ENCODE measurements around the gene GOLGA6C.
A peak's percentile ranks its signal among the peaks of the same experiment; 100 is the strongest.
"Not testable (repeated sequence)": the region's sequence is repeated elsewhere in the genome, so short reads cannot be mapped to it uniquely, and the experiment has no call there.

Gene GOLGA6C

DNA sequence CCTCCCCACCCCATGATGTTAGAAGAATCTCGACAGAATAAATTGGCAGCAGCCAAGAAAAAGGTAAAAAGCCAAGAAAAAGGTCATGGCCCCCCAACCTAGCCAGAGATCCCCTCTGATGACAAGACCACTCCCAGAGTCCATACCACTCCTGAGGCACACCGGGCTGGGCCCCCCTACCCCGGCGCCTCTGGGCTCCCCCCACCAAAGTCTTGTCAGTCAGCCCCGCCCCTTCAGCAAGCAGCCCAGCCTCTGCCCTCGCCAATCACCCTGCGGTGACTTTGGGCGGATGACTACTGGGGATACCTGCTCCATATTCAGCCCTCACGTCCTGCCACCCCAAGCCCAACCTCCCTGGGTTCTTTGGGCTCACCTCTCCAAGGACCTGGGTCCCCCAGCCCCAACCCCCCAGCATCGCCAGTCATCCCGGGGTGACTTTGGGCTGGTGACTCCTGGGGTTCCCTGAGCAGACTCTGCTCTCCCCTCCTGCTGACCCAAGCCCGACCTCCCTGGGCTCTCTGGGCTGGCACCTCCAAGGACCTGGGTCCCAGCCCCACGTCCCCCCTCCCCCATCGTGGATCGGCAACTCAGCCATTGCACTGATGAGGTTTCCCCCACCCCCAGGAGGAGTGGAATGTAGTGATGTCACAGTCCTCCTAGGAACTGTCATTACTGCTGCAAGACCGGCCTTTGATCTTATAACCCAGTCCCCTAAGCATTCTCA, 648 bp downstream of the GOLGA6C start:
- not testable (repeated sequence) for DNase-seq (ENCODE audit: low read depth)

DNA sequence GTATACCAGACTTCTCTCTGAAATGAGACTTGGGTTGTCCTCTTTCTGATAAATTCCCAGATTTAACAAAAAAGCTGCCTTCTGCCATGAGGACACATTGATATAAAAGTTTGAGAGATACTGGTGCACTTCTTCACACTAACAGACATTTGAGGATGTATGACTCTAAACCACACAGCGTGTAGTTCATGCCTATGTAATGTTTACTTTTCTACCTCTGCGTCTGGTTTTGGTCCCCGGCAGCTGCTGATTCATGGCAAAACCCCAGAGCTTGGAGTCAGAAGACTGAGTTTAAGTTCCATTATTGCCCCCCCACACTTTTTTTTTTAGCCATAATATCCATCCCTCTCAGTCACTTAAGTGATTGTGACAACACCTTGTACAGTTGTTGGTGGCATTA, 1.7 kb downstream of the GOLGA6C start:
- not testable (repeated sequence) for DNase-seq (ENCODE audit: low read depth)

DNA sequence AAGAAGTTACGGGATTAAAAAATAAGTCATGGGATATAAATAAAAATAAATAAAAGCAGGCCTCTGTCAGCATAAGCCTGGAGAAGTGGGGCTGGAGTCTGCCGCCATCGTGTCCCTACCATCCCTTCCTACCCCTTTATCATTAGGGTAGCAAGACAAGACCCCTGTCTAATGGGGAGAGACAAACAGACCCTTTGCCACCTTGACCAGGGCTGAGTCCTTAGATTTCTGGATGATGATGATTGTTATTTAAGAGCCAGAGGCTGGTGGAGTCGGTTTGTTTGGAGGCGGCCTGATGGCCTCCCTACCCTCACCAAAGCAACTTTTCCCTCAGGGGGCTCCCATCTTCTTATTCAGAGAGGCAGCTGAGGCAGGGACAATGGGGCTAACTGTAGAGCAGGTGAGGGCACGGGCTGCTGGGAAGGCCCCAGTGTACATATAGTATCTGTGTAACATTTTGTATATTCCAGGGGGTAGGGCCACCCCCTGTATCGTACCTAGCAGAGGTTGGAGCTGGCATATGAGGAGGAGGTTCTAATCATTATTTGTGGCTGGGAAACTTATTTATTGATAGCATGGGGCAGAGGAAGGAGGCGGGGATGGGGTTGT, 15.7 kb downstream of the GOLGA6C start:
- not testable (repeated sequence) for DNase-seq (ENCODE audit: low read depth)

DNA sequence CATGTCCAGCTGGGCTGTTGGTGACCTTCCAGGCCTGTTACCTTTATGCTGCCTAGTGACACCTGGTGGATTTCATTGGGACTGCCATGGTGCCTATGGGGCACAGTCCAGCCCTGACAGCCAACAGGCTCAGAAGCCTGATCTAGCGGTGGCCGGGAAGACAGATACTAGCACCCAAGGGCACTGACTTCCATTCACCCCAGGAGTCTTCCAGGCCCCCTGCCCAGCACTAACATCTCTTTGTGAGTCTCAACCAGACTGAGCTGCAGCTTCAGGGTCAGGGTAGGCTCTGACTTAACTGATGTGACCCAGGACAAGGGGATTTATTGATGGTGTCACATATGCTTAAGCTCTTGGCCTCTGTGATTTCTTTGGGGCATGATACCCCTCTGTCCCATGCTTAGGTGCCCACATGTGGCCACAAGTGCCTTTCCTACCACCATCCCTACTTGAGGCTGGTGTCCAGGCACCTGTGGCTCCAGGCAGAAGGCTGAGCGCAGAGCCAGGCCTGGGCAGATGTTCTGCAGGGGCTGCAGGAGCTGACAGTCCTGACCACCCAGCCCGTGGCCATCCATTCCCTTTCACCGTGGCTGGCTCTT, 16.5 kb downstream of the GOLGA6C start:
- DNase-seq (ENCODE audit: low read depth): peak; percentile 59

DNA sequence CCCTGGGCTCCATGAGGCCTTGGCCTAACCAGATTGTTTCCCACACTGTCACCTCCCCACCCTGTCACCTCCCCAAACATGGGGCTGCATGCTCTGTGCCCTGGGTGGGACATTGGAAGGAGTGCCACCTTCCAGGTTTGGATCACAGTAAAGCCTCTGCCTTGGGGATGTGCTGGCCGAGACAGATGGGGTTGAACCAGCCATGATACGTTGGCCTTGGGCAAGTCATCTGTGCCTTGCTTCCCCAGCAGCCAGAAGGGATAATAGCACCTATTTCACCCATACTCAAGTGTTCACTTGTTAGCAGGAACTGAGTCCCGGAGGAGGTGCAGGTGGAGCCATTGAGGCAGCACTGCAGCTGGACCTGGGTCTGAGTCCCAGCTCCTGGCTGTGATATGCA, 17.5 kb downstream of the GOLGA6C start:
- not testable (repeated sequence) for DNase-seq (ENCODE audit: low read depth)

DNA sequence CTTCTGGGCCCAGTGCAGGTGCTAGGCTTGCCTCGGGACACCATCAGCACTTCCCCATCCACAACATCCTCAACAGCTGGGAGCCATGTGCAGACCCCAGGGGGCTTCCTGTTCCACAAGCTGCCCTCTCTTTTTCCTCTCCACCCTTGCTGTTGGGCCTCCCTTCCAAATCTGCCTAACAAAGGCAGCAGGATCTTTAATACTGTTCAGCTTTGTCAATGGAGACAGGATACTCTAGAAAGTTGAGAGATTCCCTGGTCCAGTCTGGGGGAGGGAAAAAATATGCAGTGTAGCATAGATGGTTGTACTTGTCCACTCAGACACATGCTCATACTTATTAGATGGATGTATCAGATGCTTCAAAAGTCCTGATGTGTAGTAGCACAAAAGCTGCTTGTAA, 20.4 kb downstream of the GOLGA6C start:
- DNase-seq (ENCODE audit: low read depth): not testable (repeated sequence)

DNA sequence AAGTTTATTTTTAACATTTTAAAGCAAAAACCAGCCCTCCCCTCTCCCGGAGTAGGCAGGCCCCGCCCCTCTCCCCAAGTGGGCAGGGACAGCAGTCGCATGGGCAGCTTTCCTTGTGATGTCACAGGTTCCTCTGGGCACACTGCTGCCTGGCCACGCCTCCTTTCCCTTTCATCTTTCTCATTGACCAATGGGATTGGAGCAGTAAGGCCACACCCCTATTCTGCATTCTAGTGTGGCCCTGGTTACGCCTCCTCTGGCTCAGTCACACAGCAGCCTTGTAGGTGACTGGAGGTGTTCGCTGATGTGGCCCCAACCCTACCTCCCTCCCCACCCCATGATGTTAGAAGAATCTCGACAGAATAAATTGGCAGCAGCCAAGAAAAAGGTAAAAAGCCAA, 24.4 kb downstream of the GOLGA6C start, which contains the start of gene GOLGA6D:
Gene GOLGA6D, plus strand, starts transcription at position 264 of the 400 bp plus-strand sequence. Its CDS starts 41 bp downstream, at position 305.
- DNase-seq (ENCODE audit: low read depth): not testable (repeated sequence)

DNA sequence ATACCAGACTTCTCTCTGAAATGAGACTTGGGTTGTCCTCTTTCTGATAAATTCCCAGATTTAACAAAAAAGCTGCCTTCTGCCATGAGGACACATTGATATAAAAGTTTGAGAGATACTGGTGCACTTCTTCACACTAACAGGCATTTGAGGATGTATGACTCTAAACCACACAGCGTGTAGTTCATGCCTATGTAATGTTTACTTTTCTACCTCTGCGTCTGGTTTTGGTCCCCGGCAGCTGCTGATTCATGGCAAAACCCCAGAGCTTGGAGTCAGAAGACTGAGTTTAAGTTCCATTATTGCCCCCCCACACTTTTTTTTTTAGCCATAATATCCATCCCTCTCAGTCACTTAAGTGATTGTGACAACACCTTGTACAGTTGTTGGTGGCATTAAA, 26.0 kb downstream of the GOLGA6C start:
- not testable (repeated sequence) for DNase-seq (ENCODE audit: low read depth)

DNA sequence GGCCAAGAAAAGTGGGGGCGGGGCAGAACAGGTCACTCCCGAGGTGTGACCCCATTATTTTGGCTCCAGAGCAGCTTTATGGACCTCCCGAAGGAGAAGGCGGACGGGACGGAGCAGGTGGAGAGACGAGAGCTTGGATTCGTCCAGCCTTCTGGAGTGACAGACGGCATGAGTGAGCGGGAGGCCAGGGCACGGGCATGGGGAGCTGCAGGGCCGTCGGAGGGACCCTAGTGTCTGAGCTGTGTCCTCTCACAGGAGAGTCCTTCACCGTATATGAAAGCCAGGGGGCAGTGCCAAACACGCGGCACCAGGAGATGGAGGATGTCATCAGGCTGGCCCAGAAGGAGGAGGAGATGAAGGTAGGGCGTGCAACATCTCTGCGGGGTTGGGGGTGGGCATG, 35.5 kb downstream of the GOLGA6C start:
- DNase-seq (ENCODE audit: low read depth): not testable (repeated sequence)

DNA sequence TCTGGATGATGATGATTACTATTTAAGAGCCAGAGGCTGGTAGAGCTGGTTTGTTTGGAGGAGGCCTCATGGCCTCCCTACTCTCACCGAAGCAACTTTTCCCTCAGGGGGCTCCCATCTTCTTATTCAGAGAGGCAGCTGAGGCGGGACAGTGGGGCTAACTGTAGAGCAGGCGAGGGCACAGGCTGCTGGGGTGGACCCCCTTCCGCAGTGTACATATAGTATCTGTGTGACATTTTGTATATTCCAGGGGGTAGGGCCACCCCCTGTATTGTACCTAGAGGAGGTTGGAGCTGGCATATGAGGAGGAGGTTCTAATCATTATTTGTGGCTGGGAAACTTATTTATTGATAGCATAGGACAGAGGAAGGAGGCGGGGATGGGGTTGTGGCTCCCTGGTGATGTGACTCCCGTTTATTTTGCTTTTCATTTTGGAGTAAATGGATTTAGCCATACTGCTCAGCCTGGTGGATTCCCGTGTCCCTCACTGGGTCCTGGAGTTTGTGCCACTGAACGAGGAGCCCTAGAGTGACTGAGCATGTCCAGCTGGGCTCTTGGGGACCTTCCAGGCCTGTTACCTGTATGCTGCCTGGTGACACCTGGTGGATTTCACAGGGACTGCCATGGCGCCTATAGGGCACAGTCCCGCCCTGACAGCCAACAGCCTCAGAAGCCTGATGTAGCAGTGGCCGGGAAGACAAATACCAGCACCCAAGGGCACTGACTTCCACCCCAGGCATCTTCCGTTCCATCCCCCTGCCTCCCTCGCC, 40.6 kb downstream of the GOLGA6C start:
- DNase-seq (ENCODE audit: low read depth): not testable (repeated sequence)

DNA sequence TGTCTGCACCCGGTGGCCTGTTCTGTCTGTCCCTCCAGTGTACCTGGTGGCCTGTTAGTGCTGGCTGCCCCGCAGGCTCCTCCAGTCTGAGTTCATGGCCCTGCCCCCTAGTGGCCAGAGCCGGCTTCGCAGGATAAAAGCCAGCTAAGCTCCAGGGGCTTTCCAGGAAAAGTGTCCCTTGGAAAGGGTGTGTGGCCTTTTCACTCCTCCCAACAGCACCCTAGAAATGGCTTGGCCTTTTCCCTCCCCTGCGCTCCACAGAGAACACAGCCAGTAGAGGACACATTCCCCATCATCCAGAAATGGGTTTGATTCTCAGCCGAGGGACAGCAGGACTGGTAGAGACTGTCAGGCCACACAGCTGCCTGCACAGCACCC, 41.2 kb downstream of the GOLGA6C start:
- DNase-seq (ENCODE audit: low read depth): peak; percentile 56

DNA sequence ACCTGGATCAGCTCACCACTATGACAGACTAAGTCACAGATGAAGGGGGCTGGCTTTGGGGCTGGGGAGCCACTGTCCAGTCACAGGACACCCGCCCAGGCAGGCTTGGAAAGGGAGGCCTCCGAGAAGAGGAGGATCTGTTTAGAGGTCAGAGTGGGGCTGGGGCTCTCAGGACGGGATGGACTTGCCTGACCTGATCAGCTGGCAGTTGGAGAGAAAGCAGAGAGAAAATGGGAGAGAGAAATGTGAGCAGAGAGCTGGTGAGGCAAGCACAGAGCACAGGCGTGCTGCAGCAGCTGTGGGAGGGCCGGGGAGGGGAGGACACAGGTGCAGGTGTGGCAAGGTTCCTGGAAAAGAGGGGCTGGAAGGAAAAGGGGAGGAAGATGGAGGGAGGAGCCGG, 41.9 kb downstream of the GOLGA6C start:
- DNase-seq (ENCODE audit: low read depth): not testable (repeated sequence)

DNA sequence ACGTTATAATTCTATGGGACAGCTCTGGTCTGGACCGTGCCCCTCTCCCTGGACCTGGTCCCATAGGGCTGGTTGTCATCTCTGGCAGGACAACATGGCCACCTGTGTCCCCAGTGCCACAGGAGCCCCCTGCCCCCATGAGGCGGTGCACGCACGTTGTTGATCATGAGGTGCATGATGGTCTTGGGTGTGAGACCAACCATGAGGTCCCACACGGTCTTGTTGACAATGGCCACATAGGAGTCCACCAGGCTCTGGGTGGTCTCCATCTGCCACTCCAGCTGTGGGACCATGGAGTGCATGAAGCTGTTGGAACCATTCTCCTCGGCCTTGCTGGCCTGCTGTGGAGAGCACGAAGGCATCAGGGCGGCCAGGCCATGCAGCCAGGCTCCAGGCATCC, 44.2 kb downstream of the GOLGA6C start:
- no peak for DNase-seq (ENCODE audit: low read depth)

DNA sequence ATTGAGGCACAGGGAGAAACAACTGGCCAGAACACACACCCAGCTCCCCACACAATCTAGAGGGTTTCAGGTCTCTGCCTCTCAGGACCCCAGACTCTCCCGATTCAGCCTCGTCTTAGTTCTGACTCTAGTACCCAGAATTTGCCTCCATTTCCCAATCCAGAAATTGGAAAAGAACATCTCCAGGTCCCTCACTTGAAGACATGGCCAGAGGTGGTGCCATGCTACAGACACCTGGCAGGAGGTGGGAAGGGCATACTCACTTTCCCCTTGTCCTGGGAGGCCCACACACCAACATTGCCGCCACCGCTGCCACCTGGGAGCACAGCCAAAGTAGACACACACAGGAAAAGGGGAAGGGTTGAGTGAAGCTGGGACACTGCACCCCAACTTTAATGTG, 44.6 kb downstream of the GOLGA6C start:
- not testable (repeated sequence) for DNase-seq (ENCODE audit: low read depth)

DNA sequence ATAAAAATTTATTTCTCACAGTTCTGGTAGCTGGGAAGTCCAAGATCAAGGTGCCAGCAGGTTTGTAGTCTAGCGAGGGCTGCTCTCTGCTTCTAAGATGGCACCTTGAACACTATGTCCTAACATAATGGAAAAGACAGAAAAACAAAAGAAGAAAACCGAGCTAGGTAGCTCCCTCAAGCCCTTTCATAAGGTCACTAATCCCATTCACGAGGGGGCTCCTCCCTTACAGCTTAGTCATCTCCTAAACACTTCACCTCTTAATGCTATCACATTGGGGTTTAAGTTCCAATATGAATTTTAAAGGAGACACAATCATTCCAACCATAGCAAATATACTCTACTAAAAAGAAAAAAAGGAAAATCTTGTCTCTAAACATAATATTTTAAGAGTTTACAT, 48.1 kb downstream of the GOLGA6C start:
- no peak for DNase-seq (ENCODE audit: low read depth)

DNA sequence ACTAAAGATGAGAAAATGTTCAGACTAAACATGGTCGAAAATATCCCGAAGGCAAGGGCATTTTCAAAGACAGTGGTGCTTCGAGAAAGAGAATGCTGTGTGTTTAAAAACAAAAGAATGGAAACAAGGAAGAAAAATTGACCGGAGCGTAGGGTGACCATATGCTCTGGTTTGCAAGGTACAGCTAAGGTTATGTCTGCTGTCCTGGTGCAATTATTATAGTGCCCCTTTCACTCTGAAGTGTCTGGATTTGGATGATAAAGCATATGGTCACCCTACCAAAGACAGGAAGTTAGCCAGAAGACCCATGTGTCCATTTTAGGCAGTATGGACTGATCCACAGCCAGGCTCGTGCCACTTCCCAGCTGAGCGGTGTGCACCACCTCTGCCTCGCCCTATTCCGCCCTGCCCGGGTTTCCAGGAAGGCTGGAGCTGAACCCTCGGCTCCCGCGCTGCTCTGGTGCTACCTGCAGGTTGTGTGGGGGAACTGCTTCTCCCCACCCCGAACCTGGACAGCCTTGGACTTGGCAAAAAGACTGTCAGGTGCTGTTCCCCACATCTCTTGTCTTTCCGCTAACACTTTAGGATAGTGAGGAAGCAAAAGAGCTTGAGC, 49.8 kb downstream of the GOLGA6C start:
- DNase-seq (ENCODE audit: low read depth): no peak

DNA sequence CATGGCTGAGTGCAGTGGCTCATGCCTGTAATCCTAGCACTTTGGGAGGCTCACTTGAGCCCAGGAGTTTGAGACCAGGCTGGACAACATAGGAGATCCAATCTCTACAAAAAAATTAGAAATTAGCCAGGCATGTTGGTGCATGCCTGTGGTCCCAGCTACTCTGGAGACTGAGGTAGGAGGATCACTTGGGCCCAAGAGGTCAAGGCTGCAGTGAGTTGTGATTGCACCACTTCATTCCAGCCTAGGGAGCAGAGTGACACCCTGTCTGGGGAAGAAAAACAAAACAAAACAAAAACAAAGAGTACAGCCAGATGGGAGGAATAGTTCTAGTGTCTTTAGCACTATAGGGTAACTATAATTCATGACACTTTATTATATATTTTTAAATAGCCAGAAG, 51.6 kb downstream of the GOLGA6C start:
- no peak for DNase-seq (ENCODE audit: low read depth)

DNA sequence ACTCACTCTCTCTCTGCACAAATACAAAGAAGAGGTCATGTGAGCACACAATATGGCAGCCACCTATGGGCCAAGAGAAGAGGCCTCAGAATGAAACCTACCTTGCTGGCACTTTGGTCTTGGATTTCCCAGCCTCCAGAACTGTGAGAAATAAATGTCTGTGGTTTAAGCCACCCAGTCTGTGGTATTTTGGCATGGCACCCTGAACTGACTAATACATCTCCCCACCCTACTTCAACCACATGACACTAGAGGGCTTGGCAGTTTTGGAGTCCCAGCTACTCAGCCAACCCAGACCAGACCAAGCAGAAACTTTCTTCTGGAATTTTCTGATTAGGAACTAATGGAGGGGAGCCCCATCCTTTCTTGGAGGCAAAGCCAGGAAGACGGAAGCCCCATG, 54.4 kb downstream of the GOLGA6C start:
- not testable (repeated sequence) for DNase-seq (ENCODE audit: low read depth)

DNA sequence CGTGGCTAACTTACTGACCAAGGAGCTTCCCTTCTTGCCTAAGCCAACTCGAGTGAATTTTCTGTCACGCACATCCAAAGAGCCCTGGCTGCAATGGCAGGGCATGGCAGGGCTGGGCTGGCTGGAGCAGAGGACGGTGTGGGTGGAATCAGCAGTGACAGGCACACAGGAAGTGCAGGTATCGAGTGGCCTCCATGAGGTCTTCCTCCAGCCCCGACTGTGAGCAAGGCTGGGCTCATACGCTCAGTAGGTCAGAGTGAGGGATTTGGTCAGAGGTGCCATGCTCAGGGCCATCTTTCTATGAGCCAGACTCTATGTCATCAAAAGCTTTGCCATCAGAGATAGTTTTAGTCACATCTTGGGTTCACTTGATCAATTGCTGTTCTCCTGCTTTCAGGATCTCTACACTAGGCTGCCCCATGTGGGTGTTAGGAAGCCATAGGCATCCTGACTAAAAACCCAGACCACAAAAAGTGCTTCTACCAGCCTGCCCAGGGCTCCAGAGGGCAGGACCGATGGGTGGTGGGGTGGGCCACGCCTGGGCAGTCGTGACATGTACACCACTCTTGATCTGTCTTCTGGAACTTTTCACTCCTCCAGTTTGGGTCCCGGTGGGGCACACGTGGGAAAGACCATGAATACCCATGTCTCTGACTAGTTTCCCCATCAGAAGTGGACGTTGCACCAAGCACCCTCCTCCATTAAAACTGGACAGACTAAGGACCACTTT, 55.1 kb downstream of the GOLGA6C start:
- no peak for DNase-seq (ENCODE audit: low read depth)

DNA sequence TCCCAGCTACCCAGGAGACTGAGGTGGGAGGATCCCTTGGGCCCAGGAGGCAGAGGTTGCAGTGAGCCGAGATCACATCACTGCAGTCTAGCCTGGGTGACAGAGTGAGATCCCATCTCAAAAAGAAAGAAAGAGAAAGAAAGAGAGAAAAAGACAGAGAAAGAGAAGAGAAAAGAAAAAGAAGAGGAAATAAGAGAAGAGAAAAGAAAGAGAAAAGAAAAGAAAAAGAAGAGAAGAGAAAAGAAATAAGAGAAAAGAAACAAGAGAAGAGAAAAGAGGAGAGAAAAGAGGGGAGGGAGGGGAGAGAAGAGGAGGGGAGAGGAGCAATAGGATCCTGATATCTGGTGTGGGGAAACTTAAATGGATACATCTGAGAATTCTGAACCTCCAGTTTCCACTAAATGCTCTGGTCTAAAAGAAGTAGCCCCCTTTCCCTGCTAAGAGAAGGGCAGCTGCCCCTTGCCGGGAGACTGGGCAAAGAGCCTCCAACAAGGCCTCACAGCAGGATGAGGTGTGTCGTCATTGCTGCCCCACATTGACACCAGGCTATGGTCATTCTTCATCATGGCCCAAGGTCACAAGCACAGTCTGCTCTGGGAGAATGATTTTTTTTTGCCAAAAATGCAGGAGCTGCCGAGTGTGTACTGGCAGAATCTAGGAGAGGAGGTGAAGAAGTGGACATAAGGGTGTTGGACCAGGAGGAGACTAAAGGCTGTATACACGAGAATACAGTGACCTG, 56.6 kb downstream of the GOLGA6C start:
- DNase-seq (ENCODE audit: low read depth): no peak

All from stimulated activated CD8-positive, alpha-beta memory T cell treated with anti-CD3 and anti-CD28 coated beads, Interleukin-4, amount 100 ng/mL, for 24 hours (primary cell).